CD4-positive, alpha-beta T cell treated with Interleukin-12 subunit alpha and Interleukin-12 subunit beta, for 1 hour (primary cell): Measurements from ENCODE around the gene DHX15.
"Not testable (repeated sequence)": the region's sequence is repeated elsewhere in the genome, so short reads cannot be mapped to it uniquely, and the experiment has no call there.

Experiments
- DNase-seq: peaks from one replicate; pipeline ENCODE4 v3.0.0-alpha.2; 2020

The DHX15 gene

GRCh38 chr4:24537025-24537424 lies 47.3 kb downstream of the DHX15 start:
- DNase-seq: no peak

GRCh38 chr4:24535399-24535798 lies 49.0 kb downstream of the DHX15 start:
- DNase-seq: no peak

GRCh38 chr4:24533364-24533763 lies 51.0 kb downstream of the DHX15 start:
- no peak for DNase-seq

- no peak for DNase-seq
Observed at GRCh38 chr4:24529555-24529954, 54.8 kb downstream of the DHX15 start.

DNA sequence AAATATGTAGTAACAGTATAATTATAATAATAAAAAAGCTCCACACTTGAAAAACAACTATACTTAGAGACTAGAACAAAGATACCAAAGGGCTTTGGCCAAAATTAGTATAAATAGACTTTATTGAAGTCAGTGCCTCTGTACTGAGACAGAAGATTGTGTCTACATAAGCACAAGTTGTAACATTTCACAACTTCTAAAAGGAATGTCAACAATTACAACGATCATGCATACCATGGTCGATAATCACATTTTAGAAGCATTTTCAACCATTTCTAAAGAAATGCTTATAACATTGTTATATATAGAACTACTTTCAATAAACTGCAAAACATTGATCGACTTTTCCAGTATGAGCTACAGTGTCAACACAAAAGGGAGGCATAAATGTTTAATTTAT lies 57.0 kb downstream of the DHX15 start:
- no peak for DNase-seq

DNA sequence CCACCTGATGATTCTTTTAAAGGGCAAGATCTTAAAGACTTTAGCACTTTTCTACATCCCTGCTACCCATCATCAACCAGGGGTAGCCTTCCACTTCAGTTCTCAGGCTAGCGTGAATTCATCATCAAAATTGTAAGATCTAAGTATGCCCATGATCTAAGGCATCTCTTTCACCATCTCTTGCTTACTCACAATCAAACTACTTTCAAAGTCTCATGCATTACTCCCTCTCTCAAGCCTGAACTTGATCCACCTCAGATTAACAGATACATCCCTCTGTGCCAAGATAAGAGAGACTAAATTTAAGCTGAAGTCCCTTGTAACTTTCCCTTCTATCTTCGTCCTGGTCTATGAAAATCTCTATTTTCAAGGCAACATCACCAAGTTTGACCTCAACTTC lies 62.8 kb downstream of the DHX15 start:
- DNase-seq: no peak

DNA sequence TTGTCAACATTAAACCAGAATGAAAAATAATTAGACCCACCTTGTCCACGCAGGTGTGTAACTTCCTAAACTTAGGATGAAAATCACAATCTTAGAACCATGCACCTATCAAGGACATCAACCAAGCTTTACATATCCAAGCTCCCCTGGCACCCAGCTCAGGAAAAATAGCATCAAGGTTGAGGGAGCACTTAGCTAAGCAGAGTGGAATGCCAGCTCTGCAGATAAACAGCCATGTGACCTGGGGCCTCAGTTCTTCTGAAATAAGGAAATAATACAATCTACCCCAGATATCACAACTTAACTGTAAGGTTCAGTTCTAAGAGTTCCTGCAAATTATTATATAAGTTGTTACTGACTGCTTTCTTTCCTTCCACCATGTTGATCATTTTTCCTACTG lies 64.7 kb downstream of the DHX15 start:
- DNase-seq: no peak

- DNase-seq: no peak
Observed at GRCh38 chr4:24517676-24518075, 66.7 kb downstream of the DHX15 start.

DNA sequence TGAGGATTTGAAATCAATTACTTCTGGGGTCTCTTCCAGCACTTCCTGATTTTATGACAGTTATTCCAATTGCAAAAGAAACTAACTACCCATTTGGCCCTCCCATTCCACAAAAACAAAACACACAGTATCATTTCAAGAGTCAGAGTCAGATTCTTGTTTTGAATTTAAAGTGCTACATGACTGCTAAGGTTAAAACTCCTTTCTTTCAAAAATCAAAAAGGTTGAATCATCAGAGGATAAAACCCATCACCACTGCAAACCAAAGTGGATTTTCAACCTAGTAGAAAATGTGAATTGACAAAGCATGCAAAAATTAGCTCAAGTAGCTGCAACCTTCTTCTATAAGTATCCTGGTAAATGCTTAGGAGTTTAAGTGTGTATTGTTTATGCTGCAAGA lies 67.4 kb downstream of the DHX15 start:
- no peak for DNase-seq

DNA sequence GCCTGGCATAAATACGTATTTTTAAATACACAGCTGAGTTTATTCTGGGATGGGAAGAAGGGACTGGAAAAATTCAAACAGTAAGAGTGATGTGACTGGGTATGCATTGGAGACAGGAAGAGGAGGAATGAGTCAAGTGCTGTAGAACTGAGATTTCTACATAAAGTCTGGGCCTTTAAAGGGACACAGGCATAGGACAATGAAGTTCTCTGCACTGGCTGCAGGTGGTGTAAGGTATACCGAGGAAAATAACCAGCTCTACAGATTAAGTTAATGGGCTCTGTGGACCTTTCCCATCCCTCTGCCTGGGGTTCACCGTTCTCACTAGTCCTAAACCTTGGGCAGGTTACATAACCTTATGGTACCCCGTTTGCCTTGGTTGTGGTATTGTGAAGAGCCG lies 68.7 kb downstream of the DHX15 start:
- DNase-seq: no peak

GRCh38 chr4:24514808-24515207 lies 69.5 kb downstream of the DHX15 start:
- no peak for DNase-seq

GRCh38 chr4:24513718-24514117 lies 70.6 kb downstream of the DHX15 start:
- no peak for DNase-seq

GRCh38 chr4:24511371-24512063 lies 72.8 kb downstream of the DHX15 start:
- DNase-seq: no peak

- DNase-seq: no peak
Observed at GRCh38 chr4:24510091-24510490, 74.3 kb downstream of the DHX15 start.

- no peak for DNase-seq
Observed at GRCh38 chr4:24508541-24508940, 75.8 kb downstream of the DHX15 start.

- no peak for DNase-seq
Observed at GRCh38 chr4:24507439-24507838, 76.9 kb downstream of the DHX15 start.

GRCh38 chr4:24503090-24503489 lies 81.3 kb downstream of the DHX15 start:
- DNase-seq: not testable (repeated sequence)

DNA sequence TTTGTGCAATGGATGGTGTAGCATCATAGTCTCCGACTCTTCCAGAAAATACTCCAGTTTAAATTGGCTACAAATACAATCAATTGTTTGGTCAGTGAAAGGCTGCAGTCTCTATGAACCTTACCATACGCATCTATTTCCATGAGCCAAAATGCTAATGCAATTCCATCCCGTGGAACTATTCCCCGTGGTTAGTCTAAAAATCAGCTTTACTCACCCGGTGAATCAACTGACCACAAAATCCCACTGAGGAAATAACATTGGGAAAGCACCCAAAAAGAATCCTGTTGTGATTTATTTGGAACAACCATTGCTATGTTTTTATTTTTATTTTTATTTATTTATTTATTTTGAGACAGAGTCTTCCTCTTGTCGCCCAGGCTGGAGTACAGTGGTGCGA lies 87.1 kb downstream of the DHX15 start:
- no peak for DNase-seq

DNA sequence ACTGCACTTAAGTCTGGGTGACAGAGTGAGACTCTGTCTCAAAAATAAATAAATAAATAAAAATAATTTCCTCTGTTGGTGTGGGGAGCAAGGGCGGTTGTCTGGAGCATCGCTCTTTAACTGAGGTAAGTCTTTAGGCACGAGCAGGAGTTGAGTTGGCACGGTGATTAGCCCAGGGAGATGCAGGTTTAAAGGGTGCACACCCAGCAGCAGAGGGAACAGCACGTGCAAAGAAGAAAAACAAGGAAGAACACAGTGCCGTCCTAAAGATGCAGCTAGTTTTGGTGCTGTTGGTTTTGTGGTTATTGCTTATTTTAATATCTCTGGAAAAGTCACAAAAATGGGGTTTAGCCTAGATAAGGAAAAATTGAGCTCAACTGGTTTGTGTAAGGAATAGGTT lies 87.8 kb downstream of the DHX15 start:
- no peak for DNase-seq

DNA sequence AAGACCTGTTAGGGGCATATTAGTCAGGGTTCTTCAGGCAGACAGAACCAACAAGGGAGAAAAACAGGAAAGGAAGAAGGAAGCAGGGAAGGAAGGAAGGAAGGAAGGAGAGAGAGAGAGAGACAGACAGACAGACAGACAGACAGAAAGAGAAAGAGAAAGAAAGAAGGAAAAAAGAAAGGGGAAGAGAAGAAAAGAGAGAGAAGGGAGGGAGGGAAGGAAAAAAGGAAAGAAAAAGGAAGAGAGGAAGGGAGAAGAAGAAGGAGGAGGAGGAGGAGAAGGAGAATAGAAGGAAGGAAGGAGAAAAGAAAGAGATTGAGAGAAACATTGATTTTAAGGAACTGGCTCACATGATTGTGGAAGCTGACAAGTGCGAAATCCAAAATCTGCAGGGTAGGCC lies 89.0 kb downstream of the DHX15 start:
- no peak for DNase-seq

DNA sequence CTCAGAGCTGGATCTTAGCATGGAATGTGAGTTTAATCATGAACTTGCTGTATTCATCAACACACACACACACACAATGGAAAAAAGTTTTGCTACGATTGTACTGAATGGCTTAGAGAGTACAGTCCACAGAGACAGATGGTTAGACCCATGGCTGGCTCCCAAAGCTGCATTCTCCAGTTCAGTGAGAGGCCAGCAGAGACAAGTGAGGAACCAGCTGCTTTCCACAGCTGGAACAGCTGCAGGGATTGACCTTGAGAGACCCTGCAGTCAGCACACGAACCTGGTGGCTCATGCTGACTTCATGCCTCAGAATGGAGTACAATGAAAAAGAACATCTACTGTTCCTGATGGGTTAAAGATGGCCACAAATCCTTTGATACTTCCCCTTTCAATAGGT lies 94.5 kb downstream of the DHX15 start:
- DNase-seq: no peak

DNA sequence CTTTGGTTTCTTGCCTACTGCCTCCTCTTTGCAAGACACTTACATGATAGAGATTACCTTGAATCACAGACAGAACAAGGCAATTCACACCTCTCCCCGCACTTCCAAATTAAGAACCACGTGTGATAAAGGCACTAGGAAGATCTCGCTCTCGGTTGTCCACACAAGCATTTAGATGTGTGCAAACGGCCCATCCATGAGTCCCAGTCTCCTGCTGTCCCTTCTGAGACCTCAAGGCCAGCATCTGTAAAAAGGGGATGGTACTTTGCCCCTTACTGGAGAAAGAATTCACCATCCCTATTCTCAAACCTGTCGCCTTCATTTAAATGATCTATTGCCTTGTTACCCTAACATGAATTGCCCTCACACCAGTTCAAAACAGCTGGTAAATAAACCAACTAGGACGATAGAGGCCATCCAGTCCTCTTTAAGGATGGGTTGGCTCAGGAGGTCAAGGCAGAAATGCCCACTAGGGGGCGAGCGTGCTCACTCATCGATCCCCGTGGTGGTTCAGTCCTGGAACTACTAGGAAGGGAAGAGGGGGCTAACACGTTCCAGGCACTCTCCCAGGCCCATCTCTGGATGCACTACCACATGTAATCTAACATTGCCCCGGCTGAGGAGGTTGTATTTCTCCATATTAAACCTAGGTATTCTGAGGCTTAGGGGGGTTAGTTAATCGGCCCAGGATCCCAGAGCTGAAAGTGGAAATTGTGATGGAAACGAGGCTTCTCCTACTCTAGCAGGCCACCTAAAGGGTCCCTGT lies 95.8 kb downstream of the DHX15 start:
- peak; percentile 48 for DNase-seq

DNA sequence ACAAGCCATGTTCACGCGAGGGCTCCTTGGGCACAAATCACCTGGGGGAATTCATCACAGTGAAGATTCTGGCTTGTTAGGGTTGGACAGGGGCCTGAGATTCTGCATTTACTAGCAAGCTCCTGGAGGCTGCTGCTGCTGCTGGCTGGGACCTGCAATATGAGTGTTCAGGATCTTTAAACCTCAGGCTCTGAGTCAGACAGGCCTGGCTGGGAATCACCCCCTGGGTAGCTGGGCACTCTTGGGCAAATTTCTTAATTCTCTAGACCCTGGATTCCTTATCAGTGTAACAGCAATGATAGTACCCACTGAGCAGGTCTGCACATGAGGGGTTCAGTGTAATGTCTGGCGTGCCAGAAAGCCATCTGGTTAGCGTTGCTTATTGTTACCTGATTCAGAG lies 101.5 kb downstream of the DHX15 start:
- no peak for DNase-seq

- no peak for DNase-seq
Observed at GRCh38 chr4:24477919-24478318, 106.4 kb downstream of the DHX15 start.
